HuH-7 (cell line): Measurements from ENCODE around the gene GPR18.
"Not testable (repeated sequence)": the region's sequence is repeated elsewhere in the genome, so short reads cannot be mapped to it uniquely, and the experiment has no call there.

ENCODE experiments used
- DNase-seq: peaks from one replicate; pipeline ENCODE4 v3.0.0; 2011; ENCODE audit warnings: low spot score

The GPR18 gene

GRCh38 chr13:99228737-99229691, 29.2 kb downstream of the GPR18 start:
- no peak for DNase-seq

- no peak for DNase-seq
Observed at GRCh38 chr13:99227909-99228688, 30.1 kb downstream of the GPR18 start.

GRCh38 chr13:99227331-99227900, 30.8 kb downstream of the GPR18 start:
- no peak for DNase-seq

- DNase-seq, result no peak
Observed at GRCh38 chr13:99226513-99226912, 31.7 kb downstream of the GPR18 start.

- DNase-seq, result no peak
Observed at GRCh38 chr13:99225078-99225477, 33.1 kb downstream of the GPR18 start.

- DNase-seq, result no peak
Observed at GRCh38 chr13:99224021-99224420, 34.2 kb downstream of the GPR18 start.

GRCh38 chr13:99223587-99223986, 34.6 kb downstream of the GPR18 start:
- DNase-seq, result no peak

GRCh38 chr13:99221567-99222239, 36.5 kb downstream of the GPR18 start:
- no peak for DNase-seq

- no peak for DNase-seq
Observed at GRCh38 chr13:99220199-99220935, 37.8 kb downstream of the GPR18 start.

GRCh38 chr13:99218969-99219368, 39.2 kb downstream of the GPR18 start:
- no peak for DNase-seq

- no peak for DNase-seq
Observed at GRCh38 chr13:99218545-99218944, 39.6 kb downstream of the GPR18 start.

- DNase-seq, result no peak
Observed at GRCh38 chr13:99218126-99218525, 40.1 kb downstream of the GPR18 start.

- DNase-seq, result no peak
Observed at GRCh38 chr13:99217461-99218110, 40.6 kb downstream of the GPR18 start.

GRCh38 chr13:99215184-99215830, 42.9 kb downstream of the GPR18 start:
- no peak for DNase-seq

GRCh38 chr13:99214731-99215130, 43.4 kb downstream of the GPR18 start:
- DNase-seq, result no peak

- no peak for DNase-seq
Observed at GRCh38 chr13:99214232-99214631, 43.9 kb downstream of the GPR18 start.

- no peak for DNase-seq
Observed at GRCh38 chr13:99211421-99212035, 46.7 kb downstream of the GPR18 start.

GRCh38 chr13:99210627-99211026, 47.6 kb downstream of the GPR18 start:
- not testable (repeated sequence) for DNase-seq

- no peak for DNase-seq
Observed at GRCh38 chr13:99208845-99209527, 49.2 kb downstream of the GPR18 start.
